ENCODE measurements around the gene NDUFAF7.
"Not testable (repeated sequence)": the region's sequence is repeated elsewhere in the genome, so short reads cannot be mapped to it uniquely, and the experiment has no call there.

The NDUFAF7 gene

GRCh38 chr2:37231241-37232130 is at the start of gene NDUFAF7, which contains the start of gene CEBPZ:
Gene NDUFAF7, plus strand, starts transcription at chr2:37231658. Its CDS starts 48 bp downstream, at chr2:37231706.
Gene CEBPZ, minus strand, starts transcription at chr2:37231596. Its CDS starts 29 bp downstream, at chr2:37231567.
- DNase-seq (ENCODE audit: low read depth in 3 of 3) = peak; percentile 72 to 77 (median 73)

- DNase-seq (ENCODE audit: low read depth in 3 of 3) = no peak
Observed at GRCh38 chr2:37181726-37182684, 49.5 kb upstream of the NDUFAF7 start.

GRCh38 chr2:37188570-37188969 is 42.9 kb upstream of the NDUFAF7 start, which contains the start of gene SULT6B1:
Gene SULT6B1, minus strand, starts transcription at chr2:37188670. Its CDS starts 30 bp downstream, at chr2:37188640.
- DNase-seq (ENCODE audit: low read depth in 3 of 3) = no peak

GRCh38 chr2:37189452-37190153 is 41.9 kb upstream of the NDUFAF7 start:
- DNase-seq (ENCODE audit: low read depth in 3 of 3) = no peak

GRCh38 chr2:37190290-37190689 is 41.2 kb upstream of the NDUFAF7 start:
- no peak for DNase-seq (ENCODE audit: low read depth in 3 of 3)

- DNase-seq (ENCODE audit: low read depth in 3 of 3) = no peak
Observed at GRCh38 chr2:37191253-37191652, 40.2 kb upstream of the NDUFAF7 start.

GRCh38 chr2:37191747-37192146 is 39.7 kb upstream of the NDUFAF7 start:
- no peak for DNase-seq (ENCODE audit: low read depth in 3 of 3)

- DNase-seq (ENCODE audit: low read depth in 3 of 3) = no peak
Observed at GRCh38 chr2:37192551-37192950, 38.9 kb upstream of the NDUFAF7 start.

GRCh38 chr2:37195862-37196319 is 35.6 kb upstream of the NDUFAF7 start:
- DNase-seq (ENCODE audit: low read depth in 3 of 3) = not testable (repeated sequence)

- DNase-seq (ENCODE audit: low read depth in 3 of 3) = peak; percentile 81 to 89 (median 88)
Observed at GRCh38 chr2:37196320-37197195, 34.9 kb upstream of the NDUFAF7 start, which contains the start of gene CEBPZOS. Gene CEBPZOS, plus strand, starts transcription at chr2:37196496. Its CDS starts 3,209 bp downstream, at chr2:37199705.

GRCh38 chr2:37198681-37199065 is 32.8 kb upstream of the NDUFAF7 start:
- no peak for DNase-seq (ENCODE audit: low read depth in 3 of 3)

GRCh38 chr2:37201208-37201607 is 30.2 kb upstream of the NDUFAF7 start:
- DNase-seq (ENCODE audit: low read depth in 3 of 3) = no peak

GRCh38 chr2:37201766-37202165 is 29.7 kb upstream of the NDUFAF7 start:
- no peak for DNase-seq (ENCODE audit: low read depth in 3 of 3)

- no peak for DNase-seq (ENCODE audit: low read depth in 3 of 3)
Observed at GRCh38 chr2:37203708-37204107, 27.8 kb upstream of the NDUFAF7 start.

- DNase-seq (ENCODE audit: low read depth in 3 of 3) = not testable (repeated sequence)
Observed at GRCh38 chr2:37205071-37205661, 26.3 kb upstream of the NDUFAF7 start.

GRCh38 chr2:37205689-37206341 is 25.6 kb upstream of the NDUFAF7 start:
- no peak for DNase-seq (ENCODE audit: low read depth in 3 of 3)

GRCh38 chr2:37206760-37207159 is 24.7 kb upstream of the NDUFAF7 start:
- not testable (repeated sequence) for DNase-seq (ENCODE audit: low read depth in 3 of 3)

- DNase-seq (ENCODE audit: low read depth in 3 of 3) = no peak
Observed at GRCh38 chr2:37211212-37211611, 20.2 kb upstream of the NDUFAF7 start.

- no peak for DNase-seq (ENCODE audit: low read depth in 3 of 3)
Observed at GRCh38 chr2:37211939-37212338, 19.5 kb upstream of the NDUFAF7 start.

Measured in stimulated activated CD4-positive, alpha-beta T cell treated with anti-CD3 and anti-CD28 coated beads, TNF-alpha, amount 100 ng/mL, for 4 hours (primary cell).